ENCODE data around the gene BEST2.

GRCh38 chr19:12706332-12706718, 45.3 kb upstream of the BEST2 start:
- TF ChIP-seq POLR2AphosphoS5 (IDR thresholded peaks at IDR 0.05) (no peak), POLR2A (IDR thresholded peaks at IDR 0.05) (no peak)
- TF ChIP-seq, protein P1, sequence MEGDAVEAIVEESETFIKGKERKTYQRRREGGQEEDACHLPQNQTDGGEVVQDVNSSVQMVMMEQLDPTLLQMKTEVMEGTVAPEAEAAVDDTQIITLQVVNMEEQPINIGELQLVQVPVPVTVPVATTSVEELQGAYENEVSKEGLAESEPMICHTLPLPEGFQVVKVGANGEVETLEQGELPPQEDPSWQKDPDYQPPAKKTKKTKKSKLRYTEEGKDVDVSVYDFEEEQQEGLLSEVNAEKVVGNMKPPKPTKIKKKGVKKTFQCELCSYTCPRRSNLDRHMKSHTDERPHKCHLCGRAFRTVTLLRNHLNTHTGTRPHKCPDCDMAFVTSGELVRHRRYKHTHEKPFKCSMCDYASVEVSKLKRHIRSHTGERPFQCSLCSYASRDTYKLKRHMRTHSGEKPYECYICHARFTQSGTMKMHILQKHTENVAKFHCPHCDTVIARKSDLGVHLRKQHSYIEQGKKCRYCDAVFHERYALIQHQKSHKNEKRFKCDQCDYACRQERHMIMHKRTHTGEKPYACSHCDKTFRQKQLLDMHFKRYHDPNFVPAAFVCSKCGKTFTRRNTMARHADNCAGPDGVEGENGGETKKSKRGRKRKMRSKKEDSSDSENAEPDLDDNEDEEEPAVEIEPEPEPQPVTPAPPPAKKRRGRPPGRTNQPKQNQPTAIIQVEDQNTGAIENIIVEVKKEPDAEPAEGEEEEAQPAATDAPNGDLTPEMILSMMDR (IDR thresholded peaks at IDR 0.05 in 8 of 11, conservative IDR thresholded peaks at IDR 0.05 in 3 of 11), result no peak
